Panc1 (cell line): ENCODE results near the gene DNAH3. TPM values are rescaled to one million over a fixed set of nuclear protein-coding genes. Genes with fewer than 3 reads are reported as not detected.

Source experiments
- ATAC-seq: fragments of 200-7000 bp; cut with Tn5 transposase; 2 replicates; pipeline ENCODE4 v1.9.1; 2020; ENCODE audit warnings: mild to moderate bottlenecking, moderate library complexity
- BruUV-seq: library from RNA; stranded (reverse); fragments of 400-500 nt; replicated peaks from 2 replicates; lab custom pipeline; 2021; lab: Mats Ljungman, UMichigan
- CTCF ChIA-PET: fragments of 300-600 bp; sonication (Branson Sonifier 250); formaldehyde crosslinking; loops from one replicate; lab custom pipeline; 2022; ENCODE audit warnings: antibody characterized with exemption; lab: Charles Lee
- POLR2A ChIA-PET: fragments of 300-600 bp; sonication (Branson Sonifier 250); formaldehyde crosslinking; loops from one replicate; lab custom pipeline; 2022; ENCODE audit warnings: antibody characterized with exemption; lab: Charles Lee
- DNase-seq: peaks from one replicate; pipeline ENCODE4 v3.0.0-alpha.2; 2010; ENCODE audit warnings: low read depth, low spot score
- H3K27ac ChIP-seq: 2 replicates; pipeline ENCODE4 v1.5.1; 2011; ENCODE audit warnings: mild to moderate bottlenecking, low read length, inconsistent platforms
- H3K27me3 ChIP-seq: fragments of 200-500 bp; sonication (Bioruptor generic); 2 replicates; pipeline ENCODE4 v1.6.0; 2014; ENCODE audit warnings: low read length, inconsistent platforms; ENCODE audit not compliant: control insufficient read depth, insufficient read depth
- H3K36me3 ChIP-seq: fragments of 200-500 bp; sonication (Bioruptor generic); 2 replicates; pipeline ENCODE4 v1.5.1; 2014; ENCODE audit warnings: inconsistent platforms, mild to moderate bottlenecking, low read length, moderate library complexity; ENCODE audit not compliant: control insufficient read depth, insufficient read depth
- H3K4me1 ChIP-seq: 2 replicates; pipeline ENCODE4 v1.5.1; 2011; ENCODE audit warnings: inconsistent platforms, mild to moderate bottlenecking, low read length, moderate library complexity; ENCODE audit not compliant: control insufficient read depth, insufficient read depth
- H3K4me3 ChIP-seq, 2 experiments: 2 replicates each; pipeline ENCODE4 v1.5.1; 2011 to 2012; ENCODE audit warnings: low read depth in 2 of 2, low read length in 2 of 2, mild to moderate bottlenecking in 2 of 2, inconsistent platforms in 1 of 2, moderate library complexity in 1 of 2
- H3K9me3 ChIP-seq: fragments of 200-500 bp; sonication (Bioruptor generic); 2 replicates; pipeline ENCODE4 v1.5.1; 2014; ENCODE audit warnings: low read depth, mild to moderate bottlenecking, inconsistent platforms, low read length, moderate library complexity; ENCODE audit not compliant: control insufficient read depth, insufficient read depth
- CTCF ChIP-seq: fragments of 450-650 bp; IDR thresholded peaks from 2 replicates; pipeline ENCODE4 v1.5.1; 2017; ENCODE audit warnings: mild to moderate bottlenecking
- POLR2AphosphoS5 ChIP-seq: IDR thresholded peaks from 2 replicates; pipeline ENCODE4 v1.6.1; 2012; ENCODE audit warnings: mild to moderate bottlenecking, low read depth, low read length, moderate library complexity
- REST ChIP-seq, 2 experiments: IDR thresholded peaks; 2 replicates each; pipeline ENCODE4 v1.6.1; 2011 to 2012; ENCODE audit warnings: low read depth in 2 of 2, control low read depth in 1 of 2, low read length in 1 of 2, mild to moderate bottlenecking in 1 of 2, moderate library complexity in 1 of 2; ENCODE audit not compliant: insufficient read depth in 1 of 2
- SIN3A ChIP-seq: IDR thresholded peaks from 2 replicates; pipeline ENCODE4 v1.6.1; 2012; ENCODE audit warnings: low read depth, mild to moderate bottlenecking, low read length, moderate library complexity, borderline replicate concordance; ENCODE audit not compliant: insufficient read depth
- TCF7L2 ChIP-seq: IDR thresholded peaks from 2 replicates; pipeline ENCODE4 v1.6.1; 2011; ENCODE audit warnings: mild to moderate bottlenecking, low read depth, low read length, inconsistent platforms
- in situ Hi-C: cut with HindIII; loops from 2 replicates; pipeline ENCODE4 v1.10.0; 2016; ENCODE audit warnings: low sequenced_read_pairs, low pct_unique_long_range_greater_than_20kb
- intact Hi-C: fragments of 100-400 bp; cut with micrococcal nuclease; formaldehyde crosslinking; loops from one replicate; pipeline ENCODE4 v1.10.0; 2022; ENCODE audit not compliant: unreplicated experiment
- total RNA-seq: library from RNA; stranded (reverse); gene quantifications from one replicate; pipeline ENCODE4 v1.2.1, GENCODE V29; 2021; ENCODE audit not compliant: unreplicated experiment

Gene DNAH3
- total RNA-seq, 1 experiment from 2014 or later: 0.62 TPM

GRCh38 chr16:21103941-21104860 lies 46.4 kb downstream of the DNAH3 start:
- intact Hi-C loops: no loop called here
- ChIA-PET CTCF (no interaction called here), POLR2A (no interaction called here)
- H3K27ac ChIP-seq: no peak overlapping the region
- no peaks in the 10 kb centered on the region for H3K36me3 ChIP-seq
- H3K27me3 ChIP-seq: no peaks in the 10 kb centered on the region
- ATAC-seq (no peak), DNase-seq (no peak)
- no peaks in the 10 kb centered on the region for H3K9me3 ChIP-seq
- no TSS peak for BruUV-seq
- in situ Hi-C loops: no loop called here
- H3K4me3 ChIP-seq: no peak overlapping the region
- H3K4me1 ChIP-seq: no peaks in the 10 kb centered on the region
- no peak for TF ChIP-seq TCF7L2
- no peak for TF ChIP-seq POLR2AphosphoS5
- TF ChIP-seq REST (IDR thresholded peaks at IDR 0.05; ENCODE audit: insufficient read depth in 1 of 2, low read depth in 2 of 2, low read length in 1 of 2): no peak
- no peak for TF ChIP-seq CTCF
- TF ChIP-seq SIN3A: no peak

- H3K27ac ChIP-seq: no peak overlapping the region
- intact Hi-C loops (no loop called here), in situ Hi-C loops (no loop called here)
- ATAC-seq (peak; percentile 88), DNase-seq (no peak)
- ChIA-PET CTCF (interaction anchor here (0.5 to 1.5 kb wide), 2 partner anchors 35 to 251 kb away, joined by 3 to 6 read pairs; no protein-coding TSS in a partner anchor), POLR2A (interaction anchor here (0.5 kb wide), 1 partner anchor 295 kb away, joined by 5 read pairs; the partner anchor contains the start of genes ERI2 and REXO5)
- no peaks in the 10 kb centered on the region for H3K9me3 ChIP-seq
- BruUV-seq: no TSS peak
- no peaks in the 10 kb centered on the region for H3K27me3 ChIP-seq
- H3K36me3 ChIP-seq: no peaks in the 10 kb centered on the region
- no peak overlapping the region for H3K4me3 ChIP-seq
- peak; percentile 74 for TF ChIP-seq CTCF
- TF ChIP-seq REST (IDR thresholded peaks at IDR 0.05; ENCODE audit: insufficient read depth in 1 of 2, low read depth in 2 of 2, low read length in 1 of 2): no peak
- no peaks in the 10 kb centered on the region for H3K4me1 ChIP-seq
Observed at GRCh38 chr16:21101631-21102420, 48.8 kb downstream of the DNAH3 start.
